HUES6 (cell line): Measurements from ENCODE around the gene DNASE1L3.
"Not testable (repeated sequence)": the region's sequence is repeated elsewhere in the genome, so short reads cannot be mapped to it uniquely, and the experiment has no call there.

Source experiments
- H3K27ac ChIP-seq: 2 replicates; pipeline ENCODE4 v1.7.0; 2013; ENCODE audit warnings: low read depth, mild to moderate bottlenecking, low read length, inconsistent platforms
- H3K27me3 ChIP-seq: 2 replicates; pipeline ENCODE4 v1.6.1; 2013; ENCODE audit warnings: low read length; ENCODE audit not compliant: control insufficient read depth, insufficient read depth
- H3K36me3 ChIP-seq: 2 replicates; pipeline ENCODE4 v1.6.1; 2013; ENCODE audit warnings: low read length; ENCODE audit not compliant: control insufficient read depth, insufficient read depth
- H3K4me1 ChIP-seq: 2 replicates; pipeline ENCODE4 v1.6.1; 2013; ENCODE audit warnings: low read length; ENCODE audit not compliant: control insufficient read depth, insufficient read depth
- H3K4me3 ChIP-seq: 2 replicates; pipeline ENCODE4 v1.5.1; 2013; ENCODE audit warnings: low read depth, low read length
- H3K9ac ChIP-seq: one replicate; pipeline ENCODE4 v1.6.1; 2013; ENCODE audit warnings: mild to moderate bottlenecking, low read length
- H3K9me3 ChIP-seq: 2 replicates; pipeline ENCODE4 v1.6.1; 2013; ENCODE audit warnings: low read depth, low read length; ENCODE audit not compliant: control insufficient read depth, insufficient read depth

DNASE1L3 gene

GRCh38 chr3:58209933-58210332 is 839 bp downstream of the DNASE1L3 start:
- H3K27ac ChIP-seq, result no peak overlapping the region
- H3K4me3 ChIP-seq, result no peak overlapping the region

DNA sequence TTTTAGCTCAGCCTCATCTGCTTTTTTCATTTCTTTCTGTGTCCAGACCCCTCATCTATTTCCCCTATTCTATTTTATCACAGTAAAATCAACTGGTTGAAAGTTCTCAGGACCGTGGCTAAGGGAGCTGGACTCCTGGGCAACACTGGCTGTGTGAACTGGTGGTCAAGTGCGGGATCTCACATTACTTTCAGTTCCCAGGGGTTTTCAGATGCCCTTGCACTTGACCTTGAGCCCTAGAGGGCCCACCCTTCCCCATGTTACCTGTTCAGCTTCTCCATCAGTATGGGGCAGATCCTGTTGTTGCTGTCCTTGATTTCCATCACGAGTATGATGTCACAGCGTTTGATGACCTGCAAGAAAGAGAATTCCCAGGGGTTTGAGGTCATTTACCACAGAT is 2.8 kb downstream of the DNASE1L3 start:
- no peaks in the 10 kb centered on the region for H3K9me3 ChIP-seq
- H3K27me3 ChIP-seq, result no peaks in the 10 kb centered on the region; the same call in 1 of the 2 replicates
- no peaks in the 10 kb centered on the region for H3K4me1 ChIP-seq
- no peak overlapping the region for H3K9ac ChIP-seq
- no peak overlapping the region for H3K4me3 ChIP-seq
- H3K27ac ChIP-seq, result no peak overlapping the region
- H3K36me3 ChIP-seq, result no peaks in the 10 kb centered on the region

More at GRCh38 chr3:58209933-58210332, 839 bp downstream of the DNASE1L3 start:
- no peak overlapping the region for H3K9ac ChIP-seq
- H3K9me3 ChIP-seq, result no peaks in the 10 kb centered on the region
- H3K4me1 ChIP-seq, result no peaks in the 10 kb centered on the region
- H3K36me3 ChIP-seq, result no peaks in the 10 kb centered on the region
- H3K27me3 ChIP-seq, result no peaks in the 10 kb centered on the region; the same call in 1 of the 2 replicates

DNA sequence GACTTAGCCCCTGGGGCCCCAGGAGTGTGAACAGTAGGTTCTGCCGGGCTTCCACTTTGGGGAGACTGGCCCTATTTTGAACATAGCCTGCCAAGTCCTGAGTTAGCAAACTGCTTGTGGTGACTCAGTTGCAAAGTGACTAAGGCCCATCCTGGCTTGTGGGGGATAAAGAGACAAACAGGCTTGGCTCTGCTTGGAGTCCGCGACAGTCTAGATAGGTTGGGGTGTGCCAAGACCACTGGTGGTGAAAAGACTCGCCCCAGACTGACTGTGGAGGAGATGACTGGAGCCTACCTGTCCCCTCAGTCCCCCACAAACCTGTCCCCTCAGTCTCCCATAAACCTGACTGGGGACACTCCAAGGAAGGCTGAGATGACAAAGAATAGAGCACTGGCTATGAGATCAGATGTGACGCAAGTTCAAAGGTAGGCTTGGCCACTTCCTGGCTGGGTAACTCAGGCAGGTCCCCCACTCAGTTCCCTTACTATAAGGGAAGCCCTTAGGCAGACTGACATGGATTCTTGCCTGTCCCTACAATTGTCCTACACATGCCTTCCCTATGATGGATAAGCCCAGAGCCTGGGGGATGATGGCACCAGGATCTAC is 4.3 kb downstream of the DNASE1L3 start:
- Histone ChIP-seq H3K27me3 (no peaks in the 10 kb centered on the region; the same call in 1 of the 2 replicates), H3K4me1 (no peaks in the 10 kb centered on the region), H3K9me3 (peaks cover 3% of the 10 kb centered on the region; the same call in 1 of the 2 replicates), H3K27ac (no peak overlapping the region), H3K4me3 (no peak overlapping the region), H3K9ac (no peak overlapping the region), H3K36me3 (no peaks in the 10 kb centered on the region)

DNA sequence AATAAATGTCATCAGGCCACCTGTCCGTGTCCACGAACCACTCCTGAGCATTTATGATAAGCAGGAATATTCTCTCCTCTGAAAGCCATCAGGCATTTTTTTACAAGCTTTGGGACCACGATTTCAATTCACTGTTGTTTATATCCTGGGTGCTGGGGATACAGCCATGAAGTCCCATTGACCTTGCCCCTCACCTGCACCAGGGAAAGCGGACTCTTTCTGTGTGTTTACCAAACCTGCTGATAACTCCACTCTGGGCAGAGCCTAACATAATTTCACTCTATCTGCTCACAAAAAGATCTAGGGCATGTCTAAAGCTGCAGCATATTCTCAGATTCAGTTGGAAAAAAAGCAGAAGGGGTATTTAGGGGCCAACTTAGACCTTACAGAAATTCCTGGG is 4.8 kb downstream of the DNASE1L3 start:
- Histone ChIP-seq H3K9ac (no peak overlapping the region), H3K9me3 (peaks cover 5% of the 10 kb centered on the region; the same call in 1 of the 2 replicates), H3K27ac (no peak overlapping the region), H3K4me1 (no peaks in the 10 kb centered on the region), H3K4me3 (no peak overlapping the region), H3K27me3 (no peaks in the 10 kb centered on the region; the same call in 1 of the 2 replicates), H3K36me3 (no peaks in the 10 kb centered on the region)

GRCh38 chr3:58204720-58205119 is 6.1 kb downstream of the DNASE1L3 start:
- Histone ChIP-seq H3K4me3 (no peak overlapping the region), H3K4me1 (no peaks in the 10 kb centered on the region)

DNA sequence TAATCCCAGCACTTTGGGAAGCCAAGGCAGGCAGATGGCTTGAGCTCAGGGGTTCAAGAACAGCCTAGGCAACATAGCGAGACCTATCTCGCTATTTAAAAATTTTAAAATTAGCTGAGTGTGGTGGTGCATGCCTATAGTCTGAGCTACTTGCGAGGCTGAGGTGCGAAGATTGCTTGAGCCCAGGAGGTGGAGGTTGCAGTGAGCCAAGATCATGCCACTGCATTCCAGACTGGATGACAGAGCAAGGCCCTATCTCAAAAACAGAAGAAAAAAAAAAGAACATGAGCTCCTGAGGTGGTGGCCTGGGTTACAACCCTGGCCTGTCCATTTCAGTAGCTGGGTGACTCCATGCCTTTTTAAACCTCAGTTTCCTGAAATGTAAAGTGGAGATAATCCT is 7.2 kb downstream of the DNASE1L3 start:
- no peaks in the 10 kb centered on the region for H3K36me3 ChIP-seq
- no peak overlapping the region for H3K4me3 ChIP-seq
- no peak overlapping the region for H3K9ac ChIP-seq
- peaks cover 5% of the 10 kb centered on the region; the same call in 1 of the 2 replicates for H3K9me3 ChIP-seq
- H3K4me1 ChIP-seq, result no peaks in the 10 kb centered on the region
- no peaks in the 10 kb centered on the region for H3K27me3 ChIP-seq
- no peak overlapping the region for H3K27ac ChIP-seq

More at GRCh38 chr3:58204720-58205119, 6.1 kb downstream of the DNASE1L3 start:
- no peak overlapping the region for H3K9ac ChIP-seq
- no peaks in the 10 kb centered on the region for H3K27me3 ChIP-seq
- no peak overlapping the region for H3K27ac ChIP-seq
- H3K9me3 ChIP-seq, result peaks cover 5% of the 10 kb centered on the region; the same call in 1 of the 2 replicates
- no peaks in the 10 kb centered on the region for H3K36me3 ChIP-seq

DNA sequence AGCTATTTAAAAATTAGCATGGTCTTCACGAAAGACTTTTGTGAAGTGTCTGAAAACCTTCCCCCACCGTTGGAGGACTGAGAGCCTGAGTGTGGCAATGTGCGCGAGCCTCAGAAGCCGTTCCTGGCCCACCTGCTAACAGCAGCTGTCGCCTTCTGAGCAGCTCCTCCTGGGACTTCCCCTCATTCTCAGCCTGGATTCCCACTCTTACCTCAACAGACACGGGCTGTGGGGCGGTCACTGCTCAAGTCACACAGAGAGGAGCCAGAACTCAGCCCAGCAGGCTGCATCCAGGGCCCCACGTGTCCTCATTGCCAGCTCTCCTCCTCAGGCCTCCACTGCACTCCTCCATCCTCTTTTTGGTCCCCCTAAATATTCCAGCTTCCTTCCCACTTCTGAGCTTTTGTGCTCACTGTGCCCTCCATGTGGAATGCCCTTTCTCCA is 7.8 kb downstream of the DNASE1L3 start:
- no peak overlapping the region for H3K9ac ChIP-seq
- peaks cover 5% of the 10 kb centered on the region; the same call in 1 of the 2 replicates for H3K9me3 ChIP-seq
- no peaks in the 10 kb centered on the region for H3K4me1 ChIP-seq
- no peaks in the 10 kb centered on the region for H3K36me3 ChIP-seq
- H3K27ac ChIP-seq, result no peak overlapping the region
- no peaks in the 10 kb centered on the region for H3K27me3 ChIP-seq
- H3K4me3 ChIP-seq, result no peak overlapping the region

- not testable (repeated sequence) for H3K27me3 ChIP-seq, H3K4me1 ChIP-seq, H3K27ac ChIP-seq, H3K4me3 ChIP-seq, H3K36me3 ChIP-seq, H3K9ac ChIP-seq, H3K9me3 ChIP-seq
Measured at GRCh38 chr3:58201451-58201850, 9.3 kb downstream of the DNASE1L3 start.

- H3K9me3 ChIP-seq, result peaks cover 5% of the 10 kb centered on the region; the same call in 1 of the 2 replicates
- H3K27me3 ChIP-seq, result no peaks in the 10 kb centered on the region
- H3K27ac ChIP-seq, result no peak overlapping the region
- H3K9ac ChIP-seq, result no peak overlapping the region
- no peak overlapping the region for H3K4me3 ChIP-seq
- no peaks in the 10 kb centered on the region for H3K4me1 ChIP-seq
- H3K36me3 ChIP-seq, result no peaks in the 10 kb centered on the region
Measured at GRCh38 chr3:58200846-58201355, 9.9 kb downstream of the DNASE1L3 start.

GRCh38 chr3:58200121-58200709 is 10.6 kb downstream of the DNASE1L3 start:
- Histone ChIP-seq H3K9ac (no peak overlapping the region), H3K9me3 (peaks cover 5% of the 10 kb centered on the region; the same call in 1 of the 2 replicates), H3K4me1 (no peaks in the 10 kb centered on the region), H3K36me3 (no peaks in the 10 kb centered on the region), H3K27me3 (no peaks in the 10 kb centered on the region), H3K27ac (no peak overlapping the region), H3K4me3 (no peak overlapping the region)

GRCh38 chr3:58198804-58199203 is 12.0 kb downstream of the DNASE1L3 start:
- no peaks in the 10 kb centered on the region for H3K27me3 ChIP-seq
- peaks cover 5% of the 10 kb centered on the region; the same call in 1 of the 2 replicates for H3K9me3 ChIP-seq
- no peak overlapping the region for H3K27ac ChIP-seq
- no peaks in the 10 kb centered on the region for H3K36me3 ChIP-seq
- no peaks in the 10 kb centered on the region for H3K4me1 ChIP-seq
- no peak overlapping the region for H3K4me3 ChIP-seq
- no peak overlapping the region for H3K9ac ChIP-seq
